ENCODE measurements around the gene LRRC25. TPM values are rescaled to one million over a fixed set of nuclear protein-coding genes. Genes with fewer than 3 reads are reported as not detected.

LRRC25 gene
- total RNA-seq, 4 donors from 2014 or later, result 0.34 to 4.2 (median 2.3) TPM

DNA sequence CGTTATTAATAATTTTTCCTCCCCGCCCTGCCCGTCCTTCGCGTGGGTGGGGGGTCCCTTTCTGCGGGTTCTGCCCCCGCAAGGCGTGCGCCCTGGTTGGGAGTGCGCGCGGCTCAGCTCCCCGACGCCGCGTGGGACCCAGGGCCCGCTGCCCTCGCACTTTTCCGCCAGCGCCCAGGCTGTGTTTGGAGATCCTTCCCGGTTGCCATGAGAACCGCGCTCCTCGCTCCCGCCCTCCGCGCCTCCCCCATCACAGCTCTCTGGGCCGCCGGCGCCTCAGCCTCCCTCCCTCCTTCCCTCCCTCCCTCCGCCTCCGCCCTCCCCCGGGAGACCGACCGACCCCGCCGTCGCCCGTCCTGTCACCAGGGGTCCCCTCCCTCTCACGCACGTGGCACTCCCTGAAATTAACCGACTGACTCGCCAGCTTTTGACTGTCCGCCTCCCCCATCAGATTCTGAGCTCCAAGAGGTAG lies 19.4 kb upstream of the LRRC25 start:
- no peak for TF ChIP-seq POLR2A (IDR thresholded peaks at IDR 0.05)
- TF ChIP-seq, protein P1, sequence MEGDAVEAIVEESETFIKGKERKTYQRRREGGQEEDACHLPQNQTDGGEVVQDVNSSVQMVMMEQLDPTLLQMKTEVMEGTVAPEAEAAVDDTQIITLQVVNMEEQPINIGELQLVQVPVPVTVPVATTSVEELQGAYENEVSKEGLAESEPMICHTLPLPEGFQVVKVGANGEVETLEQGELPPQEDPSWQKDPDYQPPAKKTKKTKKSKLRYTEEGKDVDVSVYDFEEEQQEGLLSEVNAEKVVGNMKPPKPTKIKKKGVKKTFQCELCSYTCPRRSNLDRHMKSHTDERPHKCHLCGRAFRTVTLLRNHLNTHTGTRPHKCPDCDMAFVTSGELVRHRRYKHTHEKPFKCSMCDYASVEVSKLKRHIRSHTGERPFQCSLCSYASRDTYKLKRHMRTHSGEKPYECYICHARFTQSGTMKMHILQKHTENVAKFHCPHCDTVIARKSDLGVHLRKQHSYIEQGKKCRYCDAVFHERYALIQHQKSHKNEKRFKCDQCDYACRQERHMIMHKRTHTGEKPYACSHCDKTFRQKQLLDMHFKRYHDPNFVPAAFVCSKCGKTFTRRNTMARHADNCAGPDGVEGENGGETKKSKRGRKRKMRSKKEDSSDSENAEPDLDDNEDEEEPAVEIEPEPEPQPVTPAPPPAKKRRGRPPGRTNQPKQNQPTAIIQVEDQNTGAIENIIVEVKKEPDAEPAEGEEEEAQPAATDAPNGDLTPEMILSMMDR (IDR thresholded peaks at IDR 0.05 in 4 of 5, conservative IDR thresholded peaks at IDR 0.05 in 1 of 5), result no peak
- Histone ChIP-seq H3K4me3 (peak overlapping the region; percentile 41 to 62 (median 51)), H3K27ac (peak overlapping the region; percentile 83 to 92 (median 84)), H3K4me1 (peaks cover 18 to 51% of the 10 kb centered on the region in 2 donors), H3K9me3 (no peaks in the 10 kb centered on the region), H3K27me3 (peaks cover 20 to 26% (median 21%) of the 10 kb centered on the region in 3 donors), H3K36me3 (no peaks in the 10 kb centered on the region)
- DNase-seq (peak; percentile 69 to 71), ATAC-seq (peak; percentile 15 to 34)
- intact Hi-C loops (cut with DNase I; ENCODE audit: low total_unique reads) (loop anchor here (10.0 kb wide), 1 partner anchor 212 kb away; the partner anchor contains the start of gene RAB3A), in situ Hi-C loops (cut with MboI; ENCODE audit: low sequenced_read_pairs in 4 of 4) (loop anchor here in 2 of 4 donors (25.0 kb wide), 1 partner anchor 155 kb away; the partner anchor contains the start of gene IQCN (in 2 of the 2))

DNA sequence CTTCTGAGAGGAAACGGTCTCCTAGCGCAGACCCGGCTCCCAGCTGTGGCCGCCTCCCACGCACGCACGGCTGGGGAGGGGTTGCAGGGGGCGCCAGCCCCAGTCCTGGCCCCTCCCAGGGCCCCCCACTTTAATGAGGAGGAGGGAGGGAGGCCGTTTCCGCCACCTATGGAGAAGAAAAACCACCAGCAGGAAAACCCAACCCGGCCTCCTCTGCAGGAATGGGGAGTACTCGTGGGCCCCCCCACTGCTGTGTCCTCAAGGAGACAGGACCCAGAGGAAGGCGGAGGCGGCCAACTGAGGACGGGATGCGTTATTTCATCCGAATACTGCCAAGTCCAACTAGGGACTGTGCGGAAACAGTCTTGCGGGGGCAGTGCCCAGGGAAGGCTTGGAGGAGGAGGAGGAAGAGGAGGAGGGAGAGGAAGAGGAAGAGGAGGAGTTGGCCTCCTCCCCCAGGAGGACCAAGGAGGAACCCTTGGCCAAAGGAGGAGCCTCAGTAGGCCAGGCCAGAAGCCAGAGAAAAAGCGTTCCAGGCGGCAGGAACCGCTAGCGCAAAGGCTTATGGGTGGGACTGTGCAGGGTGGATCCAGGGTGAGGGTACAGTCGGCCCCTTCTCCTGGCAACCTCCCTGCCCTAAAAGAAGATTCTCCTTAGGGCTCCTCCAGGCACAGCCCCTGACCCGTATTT lies 17.9 kb upstream of the LRRC25 start:
- Histone ChIP-seq H3K4me1 (peaks cover 18 to 38% of the 10 kb centered on the region in 2 donors), H3K27ac (peak overlapping the region; percentile 83 to 92 (median 84)), H3K27me3 (peaks cover 20 to 26% (median 21%) of the 10 kb centered on the region in 3 donors), H3K36me3 (no peaks in the 10 kb centered on the region), H3K9me3 (no peaks in the 10 kb centered on the region), H3K4me3 (peak overlapping the region; percentile 24 to 35 (median 29))
- intact Hi-C loops (cut with DNase I; ENCODE audit: low total_unique reads) (loop anchor here (10.0 kb wide), 1 partner anchor 211 kb away; the partner anchor contains the start of gene RAB3A), in situ Hi-C loops (cut with MboI; ENCODE audit: low sequenced_read_pairs in 4 of 4) (loop anchor here in 2 of 4 donors (25.0 kb wide), 1 partner anchor 153 kb away; the partner anchor contains the start of gene IQCN (in 2 of the 2))
- TF ChIP-seq, protein P1 (IDR thresholded peaks at IDR 0.05 in 4 of 5, conservative IDR thresholded peaks at IDR 0.05 in 1 of 5), result no peak
- TF ChIP-seq POLR2A (IDR thresholded peaks at IDR 0.05), result no peak
- ATAC-seq, result peak; percentile 4 to 17
- DNase-seq, result peak in 1 of 2 donors; percentile 56

DNA sequence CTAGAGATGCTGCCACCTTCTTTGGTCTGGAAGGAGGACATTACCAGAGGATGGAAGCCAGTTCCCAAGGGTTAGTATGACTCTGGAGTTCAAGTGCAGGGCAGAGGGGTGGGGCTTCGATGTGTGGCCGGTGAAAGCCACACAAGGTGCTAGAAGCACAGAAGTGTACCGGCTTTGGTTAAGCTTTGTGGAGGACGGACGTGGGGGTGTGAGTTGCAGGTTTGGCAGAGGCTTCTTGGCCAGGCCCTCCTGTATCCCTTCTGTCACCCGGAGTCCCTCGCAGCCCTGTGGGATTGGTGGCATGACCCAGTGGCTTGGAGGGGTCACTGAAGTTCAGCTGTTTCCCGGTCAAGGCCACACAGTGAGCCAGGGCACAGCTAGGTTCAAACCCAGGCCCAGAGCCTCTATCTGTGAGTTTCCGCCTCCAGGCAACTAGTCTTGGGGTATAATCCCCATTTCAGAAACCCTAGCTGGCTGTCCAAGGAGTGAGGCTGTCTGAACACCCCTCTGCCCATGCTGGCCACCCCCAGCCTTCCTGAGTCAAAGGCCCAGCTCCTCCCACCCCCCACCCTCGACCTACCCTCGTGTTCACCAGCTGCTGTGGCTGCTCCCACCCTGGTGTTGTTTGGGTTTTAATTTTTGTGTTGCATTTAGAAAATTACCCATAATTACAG lies 17.2 kb upstream of the LRRC25 start:
- no peak for DNase-seq
- Histone ChIP-seq H3K4me3 (peak overlapping the region; percentile 24 to 35 (median 29)), H3K27me3 (peaks cover 20 to 26% (median 21%) of the 10 kb centered on the region in 3 donors), H3K4me1 (peaks cover 18 to 32% of the 10 kb centered on the region in 2 donors), H3K9me3 (no peaks in the 10 kb centered on the region), H3K36me3 (no peaks in the 10 kb centered on the region), H3K27ac (peak overlapping the region; percentile 83 to 92 (median 84))
- in situ Hi-C loops (cut with MboI; ENCODE audit: low sequenced_read_pairs in 4 of 4), result loop anchor here in 2 of 4 donors (25.0 kb wide), 1 partner anchor 152 kb away; the partner anchor contains the start of gene IQCN (in 2 of the 2)
- intact Hi-C loops (cut with DNase I; ENCODE audit: low total_unique reads), result loop anchor here (5.0 to 10.0 kb wide), 2 partner anchors 137 to 210 kb away; partner anchors contain the start of gene RAB3A
- TF ChIP-seq POLR2A (IDR thresholded peaks at IDR 0.05), result no peak
- TF ChIP-seq, protein P1 (IDR thresholded peaks at IDR 0.05 in 4 of 5, conservative IDR thresholded peaks at IDR 0.05 in 1 of 5), result no peak
- no peak for ATAC-seq

DNA sequence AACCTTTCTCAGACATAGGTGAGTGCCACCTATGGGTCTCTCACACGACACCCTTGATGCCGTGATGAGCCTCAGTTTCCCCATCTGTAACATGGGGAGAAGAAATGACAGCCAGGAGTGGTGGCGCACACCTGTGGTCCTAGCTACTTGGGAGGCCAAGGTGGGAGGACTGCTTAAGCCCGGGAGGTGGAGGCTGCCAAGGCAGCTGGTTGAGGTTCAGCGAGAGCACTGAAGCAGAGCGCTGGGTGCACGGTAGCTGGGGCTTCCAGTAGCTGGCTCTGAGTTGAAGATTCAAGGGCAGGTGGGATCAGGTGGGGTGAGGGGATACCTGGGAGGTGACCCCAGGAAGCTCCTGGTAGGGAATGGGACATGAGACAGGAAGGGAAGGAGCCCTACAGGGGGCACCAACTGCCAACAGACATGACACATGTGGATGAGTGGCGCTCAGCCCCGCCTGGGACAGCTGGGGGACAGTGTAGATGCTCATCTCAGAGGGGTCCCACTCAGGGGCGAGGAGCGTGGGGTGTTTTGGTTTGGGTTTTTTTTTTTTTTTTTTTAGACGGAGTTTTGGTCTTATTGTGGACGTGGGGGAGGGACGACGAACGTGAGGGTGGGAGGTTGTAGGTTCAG lies 15.3 kb upstream of the LRRC25 start:
- Histone ChIP-seq H3K4me1 (peaks cover 7 to 20% of the 10 kb centered on the region in 2 donors), H3K4me3 (no peak overlapping the region), H3K9me3 (no peaks in the 10 kb centered on the region), H3K27ac (no peak overlapping the region), H3K27me3 (peaks cover 12 to 16% (median 13%) of the 10 kb centered on the region in 3 donors), H3K36me3 (no peaks in the 10 kb centered on the region)
- TF ChIP-seq POLR2A (IDR thresholded peaks at IDR 0.05), result no peak
- TF ChIP-seq, protein P1 (IDR thresholded peaks at IDR 0.05 in 4 of 5, conservative IDR thresholded peaks at IDR 0.05 in 1 of 5), result no peak
- in situ Hi-C loops (cut with MboI; ENCODE audit: low sequenced_read_pairs in 4 of 4) (loop anchor here in 2 of 4 donors (25.0 kb wide), 1 partner anchor 150 kb away; the partner anchor contains the start of gene IQCN (in 2 of the 2)), intact Hi-C loops (cut with DNase I; ENCODE audit: low total_unique reads) (loop anchor here (5.0 to 10.0 kb wide), 2 partner anchors 135 to 208 kb away; partner anchors contain the start of gene RAB3A)
- ATAC-seq (no peak), DNase-seq (no peak)
